ENCODE results near the gene MACIR. TPM values are rescaled to one million over a fixed set of nuclear protein-coding genes. Genes with fewer than 3 reads are reported as not detected.
"Not testable (repeated sequence)": the region's sequence is repeated elsewhere in the genome, so short reads cannot be mapped to it uniquely, and the experiment has no call there.

MACIR gene, protein sequence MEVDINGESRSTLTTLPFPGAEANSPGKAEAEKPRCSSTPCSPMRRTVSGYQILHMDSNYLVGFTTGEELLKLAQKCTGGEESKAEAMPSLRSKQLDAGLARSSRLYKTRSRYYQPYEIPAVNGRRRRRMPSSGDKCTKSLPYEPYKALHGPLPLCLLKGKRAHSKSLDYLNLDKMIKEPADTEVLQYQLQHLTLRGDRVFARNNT
- total RNA-seq = 13.0 TPM

DNA sequence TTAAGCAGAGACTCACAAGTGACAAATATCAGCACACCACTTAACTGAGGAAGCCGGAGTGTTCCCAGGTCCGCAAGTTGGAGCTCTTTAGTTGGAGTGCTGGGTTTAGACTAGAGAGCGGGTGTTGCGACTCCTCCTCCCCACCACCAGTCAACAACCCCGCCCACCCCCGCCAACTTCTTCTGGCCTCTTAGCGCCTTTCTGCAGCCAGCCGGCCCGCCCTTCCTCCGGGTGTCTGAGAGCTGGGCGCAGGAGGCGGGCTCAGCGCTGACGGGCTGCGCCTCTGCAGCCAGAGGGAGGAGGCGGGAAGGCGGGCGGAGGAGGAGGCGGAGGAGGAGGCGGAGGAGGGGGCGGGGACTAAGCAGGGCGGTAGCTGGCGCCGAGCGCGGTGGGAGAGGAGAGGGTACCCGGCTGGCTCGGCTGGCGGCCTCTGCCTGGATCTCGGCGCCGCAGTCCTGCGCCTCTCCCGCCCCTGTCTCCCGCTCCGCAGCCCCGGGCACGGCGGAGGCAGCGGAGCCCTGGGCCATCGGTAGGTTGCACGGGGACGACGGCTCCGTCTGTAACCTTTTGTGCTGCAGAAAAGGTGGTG is at the start of gene MACIR:
Gene MACIR, plus strand, starts transcription at position 396 of the 589 bp plus-strand sequence. CDS start 17,157 bp downstream, outside the sequence.
- DNase-seq (ENCODE audit: low spot score) = peak; percentile 96

DNA sequence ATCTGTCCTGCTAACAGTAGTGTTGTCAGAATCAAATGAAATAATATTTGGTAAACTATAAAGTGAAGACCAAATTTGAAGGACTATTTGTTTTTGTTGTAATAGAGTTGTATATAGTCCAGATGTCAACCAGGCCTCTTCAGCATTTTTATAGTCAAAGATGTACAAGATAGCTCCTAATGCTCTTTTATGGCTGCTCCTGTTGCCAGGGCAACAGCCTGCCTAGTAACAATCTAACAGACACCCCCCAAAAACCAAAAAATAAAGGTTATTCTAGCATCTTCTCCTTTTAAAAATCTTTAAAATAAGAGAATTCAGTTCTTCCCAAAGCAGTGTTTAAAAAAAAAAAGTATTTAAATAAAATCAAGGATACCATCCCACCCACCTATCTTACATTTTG is 49.5 kb upstream of the MACIR start:
- DNase-seq (ENCODE audit: low spot score) = no peak

DNA sequence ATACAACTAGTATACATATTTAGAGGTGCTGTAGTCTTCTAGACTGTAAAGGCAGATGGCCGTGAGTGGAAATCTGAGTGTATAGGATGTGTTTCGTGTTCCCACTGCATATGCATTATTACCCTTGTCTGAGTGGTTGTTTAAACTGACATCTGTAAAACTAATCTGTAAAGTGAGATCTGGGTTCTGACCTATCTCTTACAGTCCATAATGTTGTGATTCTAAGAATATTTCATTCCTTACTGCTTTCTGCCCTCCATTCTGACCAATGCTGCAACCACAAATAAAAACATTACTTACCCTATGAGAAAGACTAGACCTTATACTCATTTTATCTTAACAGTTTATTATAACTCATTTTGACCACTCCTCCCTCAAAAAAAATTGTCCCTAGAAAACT is 47.6 kb upstream of the MACIR start:
- DNase-seq (ENCODE audit: low spot score) = no peak

DNA sequence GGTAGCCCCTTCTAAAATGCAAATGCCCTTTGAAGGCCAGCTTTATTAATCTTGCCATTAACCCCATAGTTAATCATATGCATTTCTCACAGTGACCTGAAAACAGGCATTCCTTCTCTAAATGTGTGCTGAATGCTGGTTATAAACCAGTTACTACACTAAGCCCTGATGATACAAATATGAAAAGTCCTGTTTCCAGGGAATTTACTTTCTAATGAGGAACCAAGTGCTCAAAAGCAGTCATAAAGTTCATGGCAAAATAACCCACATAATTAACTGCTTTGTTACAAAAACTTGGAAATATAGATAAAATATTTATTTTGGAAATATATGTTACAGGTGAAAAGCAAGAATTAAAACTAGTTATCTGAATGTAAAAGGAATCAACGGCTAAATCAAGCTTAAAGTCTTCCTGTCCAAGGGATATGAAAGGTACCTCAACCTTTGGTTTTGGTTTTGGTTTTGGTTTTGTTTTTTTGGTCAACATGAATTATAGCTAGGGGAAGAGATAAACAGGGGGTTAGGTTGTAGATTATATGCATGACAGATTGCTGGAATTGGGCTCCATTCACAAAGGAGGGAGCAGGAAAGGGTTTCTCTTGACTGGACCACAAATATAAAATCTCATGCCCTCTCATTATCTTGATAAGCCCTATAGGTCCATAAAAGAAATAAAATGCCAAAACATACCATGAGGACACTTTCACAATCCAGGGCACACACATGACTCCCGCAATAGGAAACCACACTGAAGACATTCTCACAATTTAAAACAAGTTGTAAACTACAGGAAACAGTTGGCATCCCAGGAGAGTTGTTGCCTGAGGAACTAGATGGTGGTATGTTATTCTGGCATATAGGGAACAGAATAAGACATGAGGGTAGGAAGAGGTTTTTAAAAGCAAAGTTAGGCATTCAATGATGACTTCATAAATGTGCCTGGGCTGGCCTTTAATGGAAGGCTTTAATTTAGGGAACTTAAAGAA is 46.7 kb upstream of the MACIR start:
- DNase-seq (ENCODE audit: low spot score) = no peak

DNA sequence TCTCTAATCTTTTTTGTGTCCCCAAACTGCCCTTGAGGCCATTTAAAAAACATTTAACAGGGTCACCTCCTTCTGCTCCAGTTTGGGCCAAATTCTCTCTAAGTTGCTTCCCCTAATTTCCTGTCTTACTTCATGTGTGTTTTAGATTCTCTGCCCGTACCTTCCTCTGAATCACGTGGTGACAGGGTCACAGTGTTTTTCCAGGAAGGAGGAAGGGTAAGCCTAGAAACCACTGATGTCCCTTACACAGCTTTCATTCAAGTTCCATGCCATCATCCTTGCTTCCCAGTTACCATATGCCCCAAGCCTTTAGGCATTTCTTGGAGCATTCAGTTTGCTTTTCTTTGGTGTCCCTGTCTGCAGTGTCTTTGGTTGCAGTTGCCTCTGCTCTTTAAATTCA is 42.4 kb upstream of the MACIR start:
- no peak for DNase-seq (ENCODE audit: low spot score)

DNA sequence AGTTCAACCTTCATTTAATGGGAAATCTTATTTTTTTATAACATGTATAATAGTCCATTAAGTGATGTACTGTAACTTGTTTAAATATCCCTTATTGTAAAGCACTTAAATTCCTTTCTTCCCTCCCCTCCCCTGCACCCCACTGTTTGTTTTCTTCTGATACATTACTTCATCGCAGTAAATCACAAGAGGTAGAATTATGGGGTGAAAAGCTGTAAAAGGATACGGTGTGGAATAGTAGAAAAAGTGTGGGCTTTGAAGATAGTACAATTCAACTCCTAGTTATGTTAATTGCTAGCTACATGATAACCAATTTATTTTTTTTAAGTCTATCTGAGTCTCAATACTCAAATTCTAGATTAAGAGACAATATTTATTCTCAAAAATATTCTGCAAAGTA is 41.9 kb upstream of the MACIR start:
- no peak for DNase-seq (ENCODE audit: low spot score)

DNA sequence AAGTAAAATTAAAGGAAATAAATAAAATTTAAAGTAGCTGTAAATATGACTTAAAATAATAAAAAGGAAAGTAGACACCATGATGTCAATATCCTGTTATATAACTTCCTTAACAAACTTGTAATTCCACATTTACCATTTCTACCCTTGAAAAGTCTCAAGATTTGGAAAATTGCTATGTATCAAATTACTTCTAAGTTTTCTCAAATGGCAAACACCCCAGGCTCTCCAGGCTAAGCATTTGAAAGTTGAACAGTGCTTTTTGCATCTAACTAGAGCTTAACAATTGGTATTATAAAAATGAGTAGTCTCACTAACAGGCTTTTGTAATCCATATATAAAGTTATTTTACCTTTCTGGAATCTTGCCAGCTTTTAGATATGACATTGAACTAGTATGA is 41.5 kb upstream of the MACIR start:
- DNase-seq (ENCODE audit: low spot score) = no peak

DNA sequence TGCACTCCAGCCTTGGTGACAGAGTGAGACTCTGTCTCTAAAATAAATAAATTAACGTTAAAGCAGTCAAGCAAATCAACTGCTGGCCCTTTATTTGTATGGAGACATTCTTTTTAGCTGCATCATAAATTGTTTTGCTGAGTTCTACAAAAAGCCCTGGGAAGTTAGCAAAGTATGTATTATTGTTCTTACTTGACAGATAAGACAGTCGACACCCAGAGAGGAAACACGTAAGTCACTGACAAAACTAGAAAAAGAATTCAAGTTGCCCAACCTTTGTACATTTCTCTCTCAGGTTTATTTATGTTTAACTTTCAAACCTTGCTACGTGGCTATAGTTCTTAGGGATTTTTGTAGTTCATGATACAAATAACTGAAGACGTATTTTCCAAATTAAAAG is 40.4 kb upstream of the MACIR start:
- no peak for DNase-seq (ENCODE audit: low spot score)

DNA sequence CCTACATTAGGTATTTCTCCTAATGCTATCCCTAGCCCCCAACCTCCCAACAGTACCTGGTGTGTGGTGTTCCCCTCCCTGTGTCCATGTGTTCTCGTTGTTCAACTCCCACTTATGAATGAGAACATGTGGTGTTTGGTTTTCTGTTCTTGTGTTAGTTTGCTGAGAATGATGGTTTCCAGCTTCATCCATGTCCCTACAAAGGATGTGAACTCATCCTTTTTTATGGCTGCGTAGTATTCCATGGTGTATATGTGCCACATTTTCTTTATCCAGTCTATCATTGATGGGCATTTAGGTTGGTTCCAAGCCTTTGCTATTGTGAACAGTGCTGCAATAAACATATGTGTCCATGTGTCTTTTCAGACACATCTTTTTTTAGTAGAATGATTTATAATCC is 39.5 kb upstream of the MACIR start:
- DNase-seq (ENCODE audit: low spot score) = not testable (repeated sequence)

DNA sequence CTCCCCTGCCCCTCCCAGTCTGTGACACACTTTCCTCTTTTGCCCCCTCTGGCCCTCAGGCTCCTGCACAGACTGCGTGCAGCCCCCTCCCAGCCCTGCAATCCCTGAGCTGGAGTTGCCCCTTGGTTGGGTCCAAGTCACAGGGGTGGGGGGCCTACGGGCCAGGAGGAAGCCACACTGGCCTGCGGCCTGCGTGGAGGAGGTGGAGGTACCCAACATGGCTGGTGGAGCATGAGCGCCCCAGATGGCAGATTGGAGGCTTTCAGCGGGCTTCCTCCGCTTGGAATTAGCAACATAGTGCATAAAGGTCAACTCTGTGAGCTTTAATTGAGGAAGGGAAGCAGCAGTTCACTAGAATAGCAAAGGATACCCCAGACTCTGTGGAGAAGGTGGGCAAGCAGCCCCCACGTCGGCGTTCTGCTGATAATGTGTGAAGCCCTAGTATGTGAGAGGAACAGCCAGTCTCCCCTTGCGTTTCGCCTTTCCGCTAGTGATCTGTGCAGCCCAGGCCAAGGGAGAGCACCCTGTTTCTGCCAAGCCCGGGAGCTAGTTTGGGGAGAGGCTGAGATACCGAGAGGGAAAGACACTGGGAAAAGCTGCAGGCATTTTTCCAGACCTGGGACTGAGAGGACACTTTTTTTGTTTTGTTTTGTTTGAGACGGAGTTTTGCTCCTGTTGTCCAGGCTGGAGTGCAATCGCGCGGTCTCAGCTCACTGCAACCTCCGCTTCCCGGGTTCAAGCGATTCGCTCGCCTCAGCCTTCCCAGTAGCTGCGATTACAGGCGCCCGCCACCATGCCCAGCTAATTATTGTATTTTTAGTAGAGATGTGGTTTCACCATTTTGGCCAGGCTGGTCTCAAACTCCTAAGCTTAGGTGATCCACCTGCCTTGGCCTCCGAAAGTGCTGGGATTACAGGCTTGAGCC is 35.3 kb upstream of the MACIR start:
- DNase-seq (ENCODE audit: low spot score) = no peak

DNA sequence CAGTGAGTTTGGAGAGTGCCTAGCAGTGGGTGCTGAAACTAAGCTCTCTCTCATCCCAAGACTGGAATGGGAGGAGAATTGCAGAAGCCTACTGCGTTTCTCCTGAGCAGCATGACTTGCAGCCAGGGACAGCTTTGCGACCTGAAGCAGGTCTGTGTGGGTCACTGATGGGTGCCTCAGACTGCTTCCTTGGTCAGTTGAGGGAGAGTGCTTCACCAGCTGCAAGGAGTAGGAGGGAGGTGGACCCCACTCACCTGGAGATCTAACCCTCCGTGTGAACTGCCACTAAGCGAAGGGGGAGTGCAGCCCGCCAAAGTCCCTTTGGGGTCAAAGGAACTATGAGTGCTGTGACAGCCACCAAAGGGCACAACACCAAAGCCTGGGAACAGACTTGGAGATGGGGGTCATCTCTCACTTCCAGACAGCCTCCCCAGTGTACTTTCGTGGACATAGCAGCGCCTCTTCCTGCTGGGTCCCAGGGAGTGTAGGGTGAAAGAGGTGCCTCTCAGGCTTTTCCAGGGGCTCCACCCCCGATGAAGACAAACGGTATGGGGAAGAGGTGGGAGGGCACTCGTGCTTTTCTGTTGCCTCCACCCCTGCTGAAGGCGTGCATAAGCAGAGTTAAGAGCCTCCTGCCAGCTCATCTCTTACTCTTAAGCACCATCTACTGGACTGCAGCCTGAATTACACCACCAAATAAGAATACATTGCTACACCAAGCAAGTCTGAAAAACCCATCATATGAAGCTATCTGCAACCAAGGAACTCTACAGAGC is 34.3 kb upstream of the MACIR start:
- DNase-seq (ENCODE audit: low spot score) = peak; percentile 38

DNA sequence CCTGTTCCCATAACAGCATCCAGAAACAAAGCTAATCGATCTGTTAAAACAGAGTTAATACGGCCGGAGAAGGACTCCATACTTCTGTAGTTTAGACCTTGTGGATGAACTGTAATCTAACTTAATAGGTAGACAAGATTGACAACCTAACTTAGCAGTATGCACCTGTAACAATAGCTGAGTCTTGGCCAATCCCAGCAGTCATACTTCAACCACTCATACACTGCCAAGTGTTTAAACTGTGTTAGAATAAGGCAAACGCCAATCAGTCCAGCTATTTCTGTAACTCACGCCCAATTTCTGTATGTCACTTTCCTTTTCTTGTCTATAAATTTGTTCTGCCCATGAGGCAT is 33.7 kb upstream of the MACIR start:
- DNase-seq (ENCODE audit: low spot score) = no peak

DNA sequence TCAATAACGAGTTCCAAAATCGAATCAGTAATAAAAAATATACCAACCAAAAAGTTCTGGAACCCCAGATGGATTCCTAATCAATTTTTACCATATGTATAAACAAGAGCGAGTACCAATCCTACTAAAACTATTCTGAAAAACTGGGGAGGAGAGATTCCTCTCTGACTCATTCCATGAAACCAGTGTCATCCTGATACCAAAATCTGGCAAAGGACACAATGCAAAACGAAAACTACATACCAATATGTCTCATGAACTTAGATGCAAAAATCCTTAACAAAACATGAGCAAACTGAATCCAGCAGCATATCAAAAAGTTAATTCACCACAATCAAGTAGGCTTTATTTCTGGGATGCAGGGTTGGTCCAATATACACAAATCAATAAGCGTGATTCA is 30.5 kb upstream of the MACIR start:
- DNase-seq (ENCODE audit: low spot score) = no peak

DNA sequence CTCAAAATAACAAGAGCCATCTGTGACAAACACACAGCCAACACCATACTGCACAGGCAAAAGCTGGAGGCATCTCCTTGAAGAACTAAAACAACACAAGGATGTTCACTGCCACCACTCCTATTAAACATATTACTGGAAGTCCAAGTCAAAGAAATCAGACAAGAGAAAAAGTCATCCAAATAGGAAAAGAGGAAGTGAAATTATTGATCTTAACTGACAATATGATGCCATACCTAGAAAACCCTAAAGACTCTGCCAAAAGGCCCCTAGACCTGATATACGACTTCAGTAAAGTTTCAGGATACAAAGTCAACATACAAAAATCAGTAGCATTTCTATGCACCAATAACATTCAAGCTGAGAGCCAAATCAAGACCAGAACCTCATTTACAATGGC is 30.0 kb upstream of the MACIR start:
- no peak for DNase-seq (ENCODE audit: low spot score)

DNA sequence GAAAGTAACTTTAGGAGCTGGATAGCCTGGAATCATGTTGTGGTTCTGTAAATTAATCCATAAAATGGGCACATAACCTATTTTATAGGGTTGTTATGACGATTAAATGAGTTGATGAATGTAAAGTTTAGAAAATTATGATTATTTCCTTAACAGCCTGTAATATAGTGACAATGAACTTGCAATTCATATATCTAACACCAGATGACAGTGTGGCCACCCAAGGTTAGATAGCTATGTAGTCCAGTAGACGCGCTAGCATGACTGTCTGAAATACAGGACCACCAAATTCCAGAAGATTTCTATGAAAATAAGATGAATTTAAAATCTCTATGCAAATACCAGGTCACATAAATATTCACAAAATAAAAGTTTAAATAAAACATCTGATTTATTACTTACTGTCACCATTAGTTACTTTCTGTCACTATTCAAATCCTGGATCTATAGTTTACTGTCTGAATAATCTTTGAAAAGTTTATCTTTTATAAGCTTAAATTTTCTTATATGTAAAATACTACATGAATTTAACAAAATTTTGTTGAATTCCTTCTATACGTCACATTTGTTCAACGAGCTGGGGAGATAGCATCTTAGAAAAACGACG is 26.1 kb upstream of the MACIR start:
- no peak for DNase-seq (ENCODE audit: low spot score)

DNA sequence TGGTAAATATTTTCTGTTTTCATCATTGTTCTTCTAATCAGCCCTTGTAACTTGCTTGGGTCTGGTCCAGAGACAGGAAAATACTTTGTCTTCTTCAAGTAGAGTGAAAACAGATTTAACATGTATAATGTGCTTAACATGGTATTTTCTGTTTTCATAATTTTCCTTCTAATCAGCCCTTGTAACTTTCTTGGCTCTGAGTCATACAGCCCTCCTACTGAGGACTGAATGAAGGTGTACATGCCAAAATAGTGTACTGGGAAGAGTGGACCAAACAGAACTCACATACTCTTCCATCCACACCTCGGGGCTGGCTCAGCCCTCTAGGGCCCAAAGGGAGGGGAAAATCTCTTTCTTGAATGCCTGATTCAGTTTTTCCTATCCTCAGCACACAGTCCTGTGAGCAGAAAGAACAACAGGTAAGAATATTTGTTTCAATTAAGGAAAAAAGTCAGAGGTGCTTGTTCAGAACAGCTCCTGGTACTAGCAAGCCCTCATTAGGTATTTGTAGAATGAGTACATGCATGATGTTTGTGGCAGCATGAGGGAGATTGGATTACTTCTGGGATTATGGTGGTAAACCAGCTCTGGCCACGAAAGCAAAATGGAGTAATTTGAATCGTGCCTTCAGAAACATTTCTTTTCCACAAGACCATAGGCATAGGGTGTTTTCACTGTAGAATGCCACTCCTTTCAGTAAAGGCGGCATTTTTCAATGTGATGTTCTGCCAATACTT is 24.2 kb upstream of the MACIR start:
- DNase-seq (ENCODE audit: low spot score) = no peak

DNA sequence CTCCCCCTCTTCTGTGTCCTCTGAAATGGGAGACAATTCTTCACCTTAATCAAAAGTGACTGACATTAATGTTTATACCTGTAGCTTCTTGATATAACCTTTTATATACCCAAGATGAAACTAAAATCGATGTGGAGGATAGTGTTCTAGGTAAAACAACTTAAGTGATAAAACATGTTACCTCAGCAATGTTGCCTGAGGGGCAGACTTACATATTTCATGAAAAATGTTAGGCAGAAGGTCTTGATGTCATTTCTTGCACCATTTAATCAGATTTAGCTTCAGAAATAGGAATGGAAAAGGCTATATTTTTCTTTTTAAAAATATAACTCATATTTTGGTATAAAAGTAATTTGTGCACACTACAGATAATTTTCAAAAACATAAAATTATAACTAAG is 22.7 kb upstream of the MACIR start:
- DNase-seq (ENCODE audit: low spot score) = no peak

DNA sequence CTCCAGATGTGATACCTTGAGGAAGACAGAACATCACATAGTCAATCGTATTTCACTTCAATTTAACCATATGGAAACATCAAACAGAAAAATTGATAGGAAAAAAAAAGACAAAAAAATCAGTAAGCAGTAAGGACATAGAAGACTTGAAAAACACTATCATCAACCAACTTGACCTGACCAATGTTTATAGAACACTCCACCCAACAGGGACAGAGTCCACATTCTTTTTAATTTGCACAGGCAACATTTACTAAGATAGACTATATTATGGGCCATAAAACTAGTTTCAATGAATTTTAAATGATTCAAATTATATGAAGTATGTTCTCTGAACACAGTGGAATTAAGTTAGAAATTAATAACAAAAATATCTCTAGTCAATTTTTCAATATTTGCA is 20.8 kb upstream of the MACIR start:
- no peak for DNase-seq (ENCODE audit: low spot score)

DNA sequence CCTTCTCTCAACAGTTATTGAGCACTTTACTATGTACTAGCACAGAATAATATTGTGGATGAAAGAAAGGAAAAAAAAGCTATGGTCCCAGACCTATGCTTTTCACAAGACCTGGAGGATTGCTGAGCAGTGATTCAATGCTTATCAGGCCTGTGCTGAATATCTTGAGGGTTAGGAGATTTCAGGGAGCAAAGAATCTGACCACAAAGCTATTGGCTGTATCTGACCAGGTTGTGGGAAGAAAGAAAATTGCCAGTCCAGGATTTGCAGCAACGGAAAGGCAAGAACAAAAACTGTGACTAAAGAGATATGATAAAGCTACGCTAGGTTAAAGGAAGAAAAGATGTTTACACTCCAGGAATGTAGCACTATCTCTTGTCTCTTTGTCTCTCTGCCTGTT is 14.9 kb upstream of the MACIR start:
- no peak for DNase-seq (ENCODE audit: low spot score)

DNA sequence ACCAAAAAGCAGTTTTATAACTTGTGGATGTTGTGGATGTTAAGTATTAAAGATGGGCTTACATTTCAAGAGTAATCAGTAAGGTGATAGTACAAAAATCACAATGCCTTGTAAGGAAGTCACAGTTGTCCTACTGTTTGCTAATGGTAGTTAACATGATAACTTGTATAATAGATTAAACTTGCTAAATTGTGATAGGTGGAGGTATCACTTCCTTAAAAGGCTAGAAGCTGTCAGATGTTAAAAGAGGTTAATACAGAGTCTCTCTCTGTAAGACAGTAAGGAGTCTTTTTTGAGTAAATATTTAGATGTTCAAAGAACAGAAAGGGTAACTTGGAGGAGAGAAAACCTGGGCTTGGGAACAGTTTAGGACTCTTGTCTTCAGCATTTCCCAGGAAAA is 14.2 kb upstream of the MACIR start:
- DNase-seq (ENCODE audit: low spot score) = no peak

Data from mucosa of gallbladder (tissue), 1 donor.